Endothelial cell of umbilical vein (primary cell): ENCODE measurements around the gene C1QTNF5. TPM values are rescaled to one million over a fixed set of nuclear protein-coding genes. Genes with fewer than 3 reads are reported as not detected.

Source experiments
- BruUV-seq: library from RNA; stranded (reverse); fragments of 400-500 nt; replicated peaks from 2 replicates; lab custom pipeline; 2021; lab: Mats Ljungman, UMichigan
- CTCF ChIA-PET: fragments of 300-600, 350-600 bp; sonication (Branson Sonifier 250); formaldehyde crosslinking; loops from one replicate; lab custom pipeline; 2021; ENCODE audit warnings: antibody characterized with exemption, inconsistent platforms; lab: Charles Lee
- POLR2A ChIA-PET: fragments of 300-600, 350-600 bp; sonication (Branson Sonifier 250); formaldehyde crosslinking; loops from one replicate; lab custom pipeline; 2021; ENCODE audit warnings: antibody characterized with exemption, inconsistent platforms; lab: Charles Lee
- DNase-seq: peaks from one replicate; pipeline ENCODE4 v3.0.0-alpha.2; 2011; ENCODE audit warnings: low read depth, low spot score
- FAIRE-seq: peaks from 2 replicates; lab custom pipeline; 2011; peaks lifted over from hg19 to GRCh38; lab: Jason Lieb, UNC
- H2AFZ ChIP-seq: 2 replicates; pipeline ENCODE4 v1.6.0; 2012; ENCODE audit warnings: low read depth, low read length, control low read depth, inconsistent platforms
- H3K27ac ChIP-seq: 2 replicates; pipeline ENCODE4 v1.5.1; 2011; ENCODE audit warnings: low read depth, mild to moderate bottlenecking, control low read depth, low read length, moderate library complexity; ENCODE audit not compliant: insufficient read depth
- H3K27me3 ChIP-seq, 2 experiments: 2 replicates each; pipeline versions ENCODE4 v1.6.0 to v1.6.1; 2011; ENCODE audit warnings: low read length in 2 of 2, mixed read lengths in 1 of 2; ENCODE audit not compliant: control insufficient read depth in 2 of 2, insufficient read depth in 2 of 2
- H3K36me3 ChIP-seq, 2 experiments: 2 replicates in 1 of 2; 3 replicates in 1 of 2; pipeline ENCODE4 v1.5.1; 2011; ENCODE audit warnings: low read length in 2 of 2, mild to moderate bottlenecking in 1 of 2, moderate library complexity in 1 of 2; ENCODE audit not compliant: control insufficient read depth in 2 of 2, insufficient read depth in 2 of 2; ENCODE audit errors: extremely low read depth in 1 of 2
- H3K4me1 ChIP-seq: 3 replicates; pipeline ENCODE4 v1.5.1; 2011; ENCODE audit warnings: mild to moderate bottlenecking, low read length; ENCODE audit not compliant: control insufficient read depth, insufficient read depth; ENCODE audit errors: extremely low read depth
- H3K4me2 ChIP-seq: 2 replicates; pipeline ENCODE4 v1.6.1; 2011; ENCODE audit warnings: low read length, control low read depth, mixed read lengths; ENCODE audit not compliant: insufficient read depth
- H3K4me3 ChIP-seq, 3 experiments: fragments of 200-600 bp in 1 of 3; sonication (generic), shearing (Covaris generic) in 1 of 3; replicated peaks in 1 of 3; 2 replicates each; pipeline ENCODE4 v1.5.1; 2011 to 2016; ENCODE audit warnings: control low read depth in 3 of 3, low read length in 3 of 3, mild to moderate bottlenecking in 2 of 3, inconsistent platforms in 1 of 3, low read depth in 1 of 3, moderate library complexity in 1 of 3; ENCODE audit not compliant: insufficient read depth in 1 of 3
- H3K79me2 ChIP-seq: 2 replicates; pipeline ENCODE4 v1.6.0; 2012; ENCODE audit warnings: low read length, inconsistent platforms; ENCODE audit not compliant: control insufficient read depth, insufficient read depth
- H3K9ac ChIP-seq: replicated peaks from 2 replicates; pipeline ENCODE3; 2011; ENCODE audit warnings: low read length, control low read depth; ENCODE audit not compliant: insufficient read depth; ENCODE audit errors: extremely low read depth
- H3K9me1 ChIP-seq: replicated peaks from 3 replicates; pipeline ENCODE4 v1.6.0; 2011; ENCODE audit warnings: mild to moderate bottlenecking, low read length; ENCODE audit not compliant: control insufficient read depth, insufficient read depth; ENCODE audit errors: extremely low read depth
- H3K9me3 ChIP-seq: replicated peaks from 2 replicates; pipeline ENCODE4 v1.5.1; 2012; ENCODE audit warnings: low read length, inconsistent platforms; ENCODE audit not compliant: control insufficient read depth, insufficient read depth
- H4K20me1 ChIP-seq: replicated peaks from 2 replicates; pipeline ENCODE3; 2011; ENCODE audit warnings: mild to moderate bottlenecking, low read length; ENCODE audit not compliant: control insufficient read depth, insufficient read depth; ENCODE audit errors: extremely low read depth
- EZH2 ChIP-seq: IDR thresholded peaks from 2 replicates; pipeline ENCODE4 v1.6.1; 2012; ENCODE audit warnings: borderline replicate concordance, low read depth, mild to moderate bottlenecking, moderate library complexity, low read length, inconsistent platforms; ENCODE audit not compliant: severe bottlenecking
- FOS ChIP-seq: IDR thresholded peaks from 2 replicates; pipeline ENCODE4 v1.6.1; 2011; ENCODE audit warnings: mild to moderate bottlenecking, low read length, moderate library complexity, borderline replicate concordance; ENCODE audit not compliant: insufficient read depth
- GATA2 ChIP-seq: IDR thresholded peaks from 2 replicates; pipeline ENCODE4 v1.7.0; 2011; ENCODE audit warnings: low read depth, mild to moderate bottlenecking, moderate library complexity, mixed read lengths, low read length; ENCODE audit not compliant: insufficient read length, insufficient read depth
- JUN ChIP-seq: IDR thresholded peaks from 2 replicates; pipeline ENCODE4 v1.6.1; 2011; ENCODE audit warnings: borderline replicate concordance, low read depth; ENCODE audit not compliant: insufficient read length, insufficient read depth
- MYC ChIP-seq: IDR thresholded peaks from one replicate; pipeline ENCODE4 v1.6.1; 2011; ENCODE audit warnings: mild to moderate bottlenecking, low read depth, low read length
- POLR2A ChIP-seq: IDR thresholded peaks from 2 replicates; pipeline ENCODE4 v1.6.1; 2012; ENCODE audit warnings: low read depth, mild to moderate bottlenecking, control low read depth, low read length
- POLR2AphosphoS5 ChIP-seq: IDR thresholded peaks from 2 replicates; pipeline ENCODE4 v1.6.1; 2012; ENCODE audit warnings: low read depth, mild to moderate bottlenecking, control low read depth, low read length, moderate library complexity; ENCODE audit not compliant: insufficient read depth
- dilution Hi-C: fragments of 300-500 bp; cut with MboI; formaldehyde crosslinking; loops from one replicate; pipeline ENCODE4 v1.15.0; 2019; ENCODE audit warnings: low sequenced_read_pairs; ENCODE audit not compliant: extremely low pct_ligation_motif_present
- intact Hi-C: fragments of 100-400 bp; cut with micrococcal nuclease; formaldehyde crosslinking; loops from one replicate; pipeline ENCODE4 v1.10.0; 2022
- polyA plus RNA-seq, 4 experiments: library from polyadenylated mRNA; depleted of rRNA in 3 of 4; stranded (reverse) in 3 of 4; unstranded in 1 of 4; fragments of >200 nt; gene quantifications; 2 replicates each; pipeline versions ENCODE4 v1.2.1 to v1.2.3, GENCODE V29; 2011 to 2012; ENCODE audit warnings: missing spikeins in 1 of 4
- total RNA-seq: library from RNA; stranded (reverse); gene quantifications from 2 replicates; pipeline ENCODE4 v1.2.3, GENCODE V29; 2021
- TF ChIP-seq, protein P1 (sequence below), 2 donors: IDR thresholded peaks; 1 replicate in 1 of 2; 2 replicates in 1 of 2; pipeline ENCODE4 v1.5.1; 2011; ENCODE audit warnings: low read length in 2 of 2, mild to moderate bottlenecking in 2 of 2, moderate library complexity in 2 of 2, control low read depth in 1 of 2, inconsistent platforms in 1 of 2, low read depth in 1 of 2; ENCODE audit not compliant: insufficient read depth in 1 of 2; ENCODE audit errors: extremely low read depth in 1 of 2
- TF ChIP-seq, protein P2 (sequence below): IDR thresholded peaks from 2 replicates; pipeline ENCODE4 v1.6.1; 2011; ENCODE audit not compliant: insufficient read depth, insufficient read length

The C1QTNF5 gene
- total and polyA plus RNA-seq, 2 donors (not counting 3 experiments of a cell fraction or from before 2014, with no cell fraction given) = 126 to 201 TPM

- Histone ChIP-seq H3K27me3 (peaks cover 0 to 4% of the 10 kb centered on the region in 2 experiments), H2AFZ (no peak overlapping the region), H3K27ac (no peak overlapping the region), H3K36me3 (no peaks in the 10 kb centered on the region), H3K4me2 (no peak overlapping the region), H3K4me3 (no peak overlapping the region), H4K20me1 (no peaks in the 10 kb centered on the region), H3K79me2 (no peaks in the 10 kb centered on the region), H3K9ac (no peak overlapping the region), H3K4me1 (no peaks in the 10 kb centered on the region), H3K9me1 (no peaks in the 10 kb centered on the region), H3K9me3 (no peaks in the 10 kb centered on the region)
- intact Hi-C loops = loop anchor here (5.0 kb wide), 1 partner anchor 164 kb away; the partner anchor contains the start of gene CBL
- FAIRE-seq (no peak), DNase-seq (no peak)
- dilution Hi-C loops = no loop called here
- POLR2A ChIA-PET = no interaction called here
- CTCF ChIA-PET = interaction anchor here (0.9 to 11.7 kb wide), 7 partner anchors 10 to 104 kb away, joined by 3 to 154 read pairs (median 10); partner anchors contain the start of genes C1QTNF5 and USP2
- no TSS peak for BruUV-seq
- no peak for TF ChIP-seq FOS
- no peak for TF ChIP-seq GATA2
These were observed 30.5 kb upstream of the C1QTNF5 start for GRCh38 chr11:119371067-119371601.

DNA sequence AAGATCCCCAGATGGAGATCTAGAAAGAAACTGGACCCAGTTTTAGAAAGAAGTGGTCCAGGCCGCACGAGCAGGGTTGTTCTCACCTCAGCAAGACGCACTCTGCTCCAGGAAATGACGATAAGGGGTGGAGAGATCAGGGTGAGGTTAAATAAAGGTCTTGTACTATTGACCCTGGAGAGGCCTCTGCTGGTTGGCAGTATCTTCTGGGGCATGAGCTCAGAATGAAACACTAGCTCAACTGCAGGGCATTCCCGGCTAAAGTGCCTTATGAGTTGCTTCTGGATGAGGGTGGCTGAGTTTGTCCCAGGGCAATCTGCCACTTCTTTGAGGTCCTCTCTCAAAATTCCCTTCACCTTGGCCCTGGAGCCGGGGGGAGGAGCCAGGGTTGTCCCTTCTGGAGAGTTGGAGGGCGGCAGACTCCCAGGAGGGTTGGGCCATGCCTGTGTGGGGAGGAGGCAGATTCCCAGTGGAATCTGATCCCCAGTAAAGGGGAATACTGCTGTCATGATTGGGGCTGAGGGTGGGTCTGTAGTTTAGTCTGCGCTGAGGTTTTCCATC is 29.9 kb upstream of the C1QTNF5 start:
- H3K27me3 ChIP-seq = peaks cover 0 to 4% of the 10 kb centered on the region in 2 experiments
- DNase-seq = no peak
- H2AFZ ChIP-seq = no peak overlapping the region
- H3K36me3 ChIP-seq = no peaks in the 10 kb centered on the region
- no peak overlapping the region for H3K4me3 ChIP-seq
- H3K9ac ChIP-seq = no peak overlapping the region
- no peak for FAIRE-seq
- no peaks in the 10 kb centered on the region for H3K79me2 ChIP-seq
- ChIA-PET CTCF (interaction anchor here (0.9 to 11.7 kb wide), 6 partner anchors 9 to 50 kb away, joined by 3 to 154 read pairs (median 12); partner anchors contain the start of genes C1QTNF5 and USP2), POLR2A (no interaction called here)
- no peaks in the 10 kb centered on the region for H3K9me1 ChIP-seq
- no peaks in the 10 kb centered on the region for H4K20me1 ChIP-seq
- TF ChIP-seq, protein P1, sequence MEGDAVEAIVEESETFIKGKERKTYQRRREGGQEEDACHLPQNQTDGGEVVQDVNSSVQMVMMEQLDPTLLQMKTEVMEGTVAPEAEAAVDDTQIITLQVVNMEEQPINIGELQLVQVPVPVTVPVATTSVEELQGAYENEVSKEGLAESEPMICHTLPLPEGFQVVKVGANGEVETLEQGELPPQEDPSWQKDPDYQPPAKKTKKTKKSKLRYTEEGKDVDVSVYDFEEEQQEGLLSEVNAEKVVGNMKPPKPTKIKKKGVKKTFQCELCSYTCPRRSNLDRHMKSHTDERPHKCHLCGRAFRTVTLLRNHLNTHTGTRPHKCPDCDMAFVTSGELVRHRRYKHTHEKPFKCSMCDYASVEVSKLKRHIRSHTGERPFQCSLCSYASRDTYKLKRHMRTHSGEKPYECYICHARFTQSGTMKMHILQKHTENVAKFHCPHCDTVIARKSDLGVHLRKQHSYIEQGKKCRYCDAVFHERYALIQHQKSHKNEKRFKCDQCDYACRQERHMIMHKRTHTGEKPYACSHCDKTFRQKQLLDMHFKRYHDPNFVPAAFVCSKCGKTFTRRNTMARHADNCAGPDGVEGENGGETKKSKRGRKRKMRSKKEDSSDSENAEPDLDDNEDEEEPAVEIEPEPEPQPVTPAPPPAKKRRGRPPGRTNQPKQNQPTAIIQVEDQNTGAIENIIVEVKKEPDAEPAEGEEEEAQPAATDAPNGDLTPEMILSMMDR (IDR thresholded peaks at IDR 0.05; ENCODE audit: extremely low read depth in 1 of 2, insufficient read depth in 1 of 2, low read depth in 1 of 2, low read length in 2 of 2) = no peak
- TF ChIP-seq GATA2 (no peak), POLR2AphosphoS5 (no peak), JUN (no peak), FOS (no peak), POLR2A (no peak), MYC (no peak), EZH2 (no peak)
- TF ChIP-seq, protein P2, sequence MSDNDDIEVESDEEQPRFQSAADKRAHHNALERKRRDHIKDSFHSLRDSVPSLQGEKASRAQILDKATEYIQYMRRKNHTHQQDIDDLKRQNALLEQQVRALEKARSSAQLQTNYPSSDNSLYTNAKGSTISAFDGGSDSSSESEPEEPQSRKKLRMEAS = no peak
- H3K27ac ChIP-seq = no peak overlapping the region
- dilution Hi-C loops (no loop called here), intact Hi-C loops (loop anchor here (5.0 kb wide), 1 partner anchor 163 kb away; the partner anchor contains the start of gene CBL)
- H3K4me2 ChIP-seq = no peak overlapping the region
- H3K4me1 ChIP-seq = no peaks in the 10 kb centered on the region
- H3K9me3 ChIP-seq = no peaks in the 10 kb centered on the region
- BruUV-seq = no TSS peak
